ENCODE data around the gene CDKN1A. TPM values are rescaled to one million over a fixed set of nuclear protein-coding genes. Genes with fewer than 3 reads are reported as not detected.

The CDKN1A gene
- total and polyA plus RNA-seq, 5 donors from 2014 or later = 1.4 to 115 (median 1.6) TPM

- H3K9me3 Mint-ChIP-seq = no peaks in the 10 kb centered on the region
Observed at GRCh38 chr6:36688063-36688738, 9.7 kb downstream of the CDKN1A start.

GRCh38 chr6:36688739-36689075 lies 10.2 kb downstream of the CDKN1A start:
- Histone ChIP-seq H3K4me1 (ENCODE audit: control insufficient read depth, insufficient read depth, low read length, poor library complexity, severe bottlenecking) (peaks cover 19% of the 10 kb centered on the region), H3K27me3 (ENCODE audit: control insufficient read depth, insufficient read depth, low read length) (no peaks in the 10 kb centered on the region), H3K27ac (ENCODE audit: insufficient read depth, low read length, poor library complexity, severe bottlenecking) (no peak overlapping the region), H3K4me3 (ENCODE audit: low read depth, low read length) (no peak overlapping the region), H3K9me3 (ENCODE audit: control insufficient read depth in 2 of 2, low read length in 2 of 2) (no peaks in the 10 kb centered on the region), H3K36me3 (ENCODE audit: control insufficient read depth, insufficient read depth, low read length) (peaks cover 7% of the 10 kb centered on the region)
- DNase-seq = no peak
- Mint-ChIP-seq H3K36me3 (no peaks in the 10 kb centered on the region), H3K4me1 (peaks cover 8 to 25% (median 15%) of the 10 kb centered on the region in 4 donors), H3K4me3 (no peak overlapping the region), H3K27me3 (no peaks in the 10 kb centered on the region), H3K9me3 (no peaks in the 10 kb centered on the region), H3K27ac (no peak overlapping the region)
- no peak for ATAC-seq (ENCODE audit: low read depth in 2 of 2)

More at GRCh38 chr6:36688063-36688738, 9.7 kb downstream of the CDKN1A start:
- Histone ChIP-seq H3K4me1 (ENCODE audit: control insufficient read depth, insufficient read depth, low read length, poor library complexity, severe bottlenecking) (peaks cover 22% of the 10 kb centered on the region), H3K36me3 (ENCODE audit: control insufficient read depth, insufficient read depth, low read length) (peaks cover 7% of the 10 kb centered on the region), H3K27me3 (ENCODE audit: control insufficient read depth, insufficient read depth, low read length) (no peaks in the 10 kb centered on the region), H3K9me3 (ENCODE audit: control insufficient read depth in 2 of 2, low read length in 2 of 2) (no peaks in the 10 kb centered on the region), H3K4me3 (ENCODE audit: low read depth, low read length) (no peak overlapping the region), H3K27ac (ENCODE audit: insufficient read depth, low read length, poor library complexity, severe bottlenecking) (no peak overlapping the region)
- Mint-ChIP-seq H3K4me1 (peaks cover 4 to 25% (median 13%) of the 10 kb centered on the region in 4 donors), H3K36me3 (no peaks in the 10 kb centered on the region), H3K27ac (no peak overlapping the region), H3K4me3 (no peak overlapping the region), H3K27me3 (no peaks in the 10 kb centered on the region)
- DNase-seq = no peak
- no peak for ATAC-seq (ENCODE audit: low read depth in 2 of 2)

DNA sequence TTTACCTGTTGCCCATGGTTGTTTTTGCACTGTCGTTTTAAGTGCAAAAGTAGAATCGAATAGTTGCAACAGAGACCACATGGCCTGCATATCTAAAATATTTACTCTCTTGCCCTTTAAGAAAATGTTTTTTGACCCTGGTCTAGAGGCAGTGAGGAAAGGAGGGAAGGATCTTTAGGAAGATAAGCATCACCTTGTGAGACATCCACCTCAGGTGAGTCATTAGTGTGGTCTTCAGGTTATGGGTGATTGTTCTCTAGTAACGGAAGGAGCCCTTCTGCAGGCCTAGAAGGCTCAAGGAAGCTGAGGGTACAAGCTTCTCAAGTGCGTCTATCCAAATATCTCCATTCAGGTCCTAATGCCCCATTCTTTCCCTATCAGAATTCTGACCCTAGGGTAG lies 12.5 kb downstream of the CDKN1A start:
- Mint-ChIP-seq H3K27me3 (no peaks in the 10 kb centered on the region), H3K4me1 (peaks cover 9 to 24% (median 20%) of the 10 kb centered on the region in 4 donors), H3K27ac (peak overlapping the region in 1 of 3 donors; percentile 87), H3K9me3 (no peaks in the 10 kb centered on the region), H3K36me3 (no peaks in the 10 kb centered on the region), H3K4me3 (no peak overlapping the region)
- ATAC-seq (ENCODE audit: low read depth in 2 of 2) = no peak
- Histone ChIP-seq H3K36me3 (ENCODE audit: control insufficient read depth, insufficient read depth, low read length) (no peaks in the 10 kb centered on the region), H3K4me3 (ENCODE audit: low read depth, low read length) (no peak overlapping the region), H3K27ac (ENCODE audit: insufficient read depth, low read length, poor library complexity, severe bottlenecking) (no peak overlapping the region), H3K4me1 (ENCODE audit: control insufficient read depth, insufficient read depth, low read length, poor library complexity, severe bottlenecking) (peaks cover 19% of the 10 kb centered on the region), H3K27me3 (ENCODE audit: control insufficient read depth, insufficient read depth, low read length) (no peaks in the 10 kb centered on the region), H3K9me3 (ENCODE audit: control insufficient read depth in 2 of 2, low read length in 2 of 2) (no peaks in the 10 kb centered on the region)
- DNase-seq = no peak

- Histone ChIP-seq H3K4me3 (ENCODE audit: low read depth, low read length) (no peak overlapping the region), H3K9me3 (ENCODE audit: control insufficient read depth in 2 of 2, low read length in 2 of 2) (no peaks in the 10 kb centered on the region), H3K27me3 (ENCODE audit: control insufficient read depth, insufficient read depth, low read length) (no peaks in the 10 kb centered on the region), H3K27ac (ENCODE audit: insufficient read depth, low read length, poor library complexity, severe bottlenecking) (peak overlapping the region; percentile 44), H3K36me3 (ENCODE audit: control insufficient read depth, insufficient read depth, low read length) (no peaks in the 10 kb centered on the region), H3K4me1 (ENCODE audit: control insufficient read depth, insufficient read depth, low read length, poor library complexity, severe bottlenecking) (peaks cover 19% of the 10 kb centered on the region)
- H3K4me3 Mint-ChIP-seq = no peak overlapping the region
- H3K27ac Mint-ChIP-seq = peak overlapping the region in 2 of 3 donors; percentile 48 to 87
- DNase-seq = peak in 1 of 3 donors; percentile 27
- ATAC-seq (ENCODE audit: low read depth in 2 of 2) = no peak
- H3K36me3 Mint-ChIP-seq = no peaks in the 10 kb centered on the region
- H3K4me1 Mint-ChIP-seq = peaks cover 9 to 24% (median 20%) of the 10 kb centered on the region in 4 donors
- H3K27me3 Mint-ChIP-seq = no peaks in the 10 kb centered on the region
- no peaks in the 10 kb centered on the region for H3K9me3 Mint-ChIP-seq
Observed at GRCh38 chr6:36691612-36692011, 13.1 kb downstream of the CDKN1A start.

DNA sequence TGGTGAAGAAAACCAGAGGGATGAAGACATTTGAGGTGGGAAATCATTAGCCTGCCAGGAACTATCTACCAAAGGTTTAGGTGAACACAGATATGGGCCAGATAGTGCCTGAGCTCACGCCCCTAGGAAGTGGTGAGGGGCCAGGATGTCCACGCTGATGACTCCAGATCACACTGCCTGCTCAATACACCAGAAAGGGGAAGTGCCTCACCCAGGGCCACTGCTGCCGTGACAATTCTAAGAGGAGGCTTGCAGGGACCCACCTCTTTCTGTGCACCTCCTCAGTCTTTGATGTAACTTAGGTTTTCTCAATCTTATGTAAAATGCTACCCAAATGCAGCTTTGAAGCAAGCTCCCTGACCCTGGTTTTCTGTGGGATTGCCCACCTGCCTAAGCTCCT lies 13.7 kb downstream of the CDKN1A start:
- DNase-seq = peak in 2 of 3 donors; percentile 34 to 93
- H3K4me1 Mint-ChIP-seq = peaks cover 9 to 24% (median 20%) of the 10 kb centered on the region in 4 donors

GRCh38 chr6:36692861-36693702 lies 14.6 kb downstream of the CDKN1A start:
- Histone ChIP-seq H3K4me1 (ENCODE audit: control insufficient read depth, insufficient read depth, low read length, poor library complexity, severe bottlenecking) (peaks cover 19% of the 10 kb centered on the region), H3K9me3 (ENCODE audit: control insufficient read depth in 2 of 2, low read length in 2 of 2) (no peaks in the 10 kb centered on the region), H3K36me3 (ENCODE audit: control insufficient read depth, insufficient read depth, low read length) (no peaks in the 10 kb centered on the region), H3K27ac (ENCODE audit: insufficient read depth, low read length, poor library complexity, severe bottlenecking) (no peak overlapping the region), H3K4me3 (ENCODE audit: low read depth, low read length) (no peak overlapping the region), H3K27me3 (ENCODE audit: control insufficient read depth, insufficient read depth, low read length) (no peaks in the 10 kb centered on the region)
- ATAC-seq (ENCODE audit: low read depth in 2 of 2) (no peak), DNase-seq (no peak)
- Mint-ChIP-seq H3K27me3 (no peaks in the 10 kb centered on the region), H3K9me3 (no peaks in the 10 kb centered on the region), H3K36me3 (no peaks in the 10 kb centered on the region), H3K4me3 (peak overlapping the region in 2 of 4 donors; percentile 39 to 50), H3K27ac (peak overlapping the region in 2 of 3 donors; percentile 73 to 87), H3K4me1 (peaks cover 9 to 24% (median 20%) of the 10 kb centered on the region in 4 donors)

More for the DNA sequence above, 13.7 kb downstream of the CDKN1A start:
- no peaks in the 10 kb centered on the region for H3K27me3 Mint-ChIP-seq
- H3K4me3 ChIP-seq (ENCODE audit: low read depth, low read length) = no peak overlapping the region
- peaks cover 19% of the 10 kb centered on the region for H3K4me1 ChIP-seq (ENCODE audit: control insufficient read depth, insufficient read depth, low read length, poor library complexity, severe bottlenecking)
- H3K27ac Mint-ChIP-seq = peak overlapping the region; percentile 73 to 87 (median 81)
- no peaks in the 10 kb centered on the region for H3K9me3 Mint-ChIP-seq
- H3K27ac ChIP-seq (ENCODE audit: insufficient read depth, low read length, poor library complexity, severe bottlenecking) = peak overlapping the region; percentile 44
- H3K36me3 Mint-ChIP-seq = no peaks in the 10 kb centered on the region
- peak; percentile 86 to 92 for ATAC-seq (ENCODE audit: low read depth in 2 of 2)
- peak overlapping the region in 1 of 4 donors; percentile 50 for H3K4me3 Mint-ChIP-seq
- H3K36me3 ChIP-seq (ENCODE audit: control insufficient read depth, insufficient read depth, low read length) = no peaks in the 10 kb centered on the region
- no peaks in the 10 kb centered on the region for H3K27me3 ChIP-seq (ENCODE audit: control insufficient read depth, insufficient read depth, low read length)
- H3K9me3 ChIP-seq (ENCODE audit: control insufficient read depth in 2 of 2, low read length in 2 of 2) = no peaks in the 10 kb centered on the region

DNA sequence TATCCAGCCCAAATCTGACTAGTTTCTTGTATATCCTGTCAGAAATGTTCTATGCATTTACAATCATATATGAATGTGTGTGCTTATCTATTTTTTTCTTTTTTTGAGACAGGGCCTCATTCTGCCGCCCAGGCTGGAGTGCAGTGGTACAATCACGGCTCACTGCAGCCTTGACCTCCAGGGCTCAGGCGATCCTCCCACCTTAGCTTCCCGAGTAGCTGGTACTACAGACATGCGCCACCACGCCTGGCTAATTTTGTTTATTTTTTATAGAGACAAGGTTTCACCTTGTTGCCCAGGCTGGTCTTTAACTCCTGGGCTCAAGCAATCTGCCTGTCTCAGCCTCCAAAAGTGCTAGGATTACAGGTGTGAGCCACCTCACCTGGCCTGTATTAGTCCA lies 16.1 kb downstream of the CDKN1A start:
- Histone ChIP-seq H3K4me3 (ENCODE audit: low read depth, low read length) (no peak overlapping the region), H3K9me3 (ENCODE audit: control insufficient read depth in 2 of 2, low read length in 2 of 2) (no peaks in the 10 kb centered on the region), H3K4me1 (ENCODE audit: control insufficient read depth, insufficient read depth, low read length, poor library complexity, severe bottlenecking) (peaks cover 19% of the 10 kb centered on the region), H3K36me3 (ENCODE audit: control insufficient read depth, insufficient read depth, low read length) (no peaks in the 10 kb centered on the region), H3K27me3 (ENCODE audit: control insufficient read depth, insufficient read depth, low read length) (no peaks in the 10 kb centered on the region), H3K27ac (ENCODE audit: insufficient read depth, low read length, poor library complexity, severe bottlenecking) (no peak overlapping the region)
- DNase-seq (no peak), ATAC-seq (ENCODE audit: low read depth in 2 of 2) (no peak)
- Mint-ChIP-seq H3K9me3 (no peaks in the 10 kb centered on the region), H3K4me1 (peaks cover 9 to 24% (median 20%) of the 10 kb centered on the region in 4 donors), H3K27ac (no peak overlapping the region), H3K27me3 (peaks cover 4% of the 10 kb centered on the region), H3K36me3 (no peaks in the 10 kb centered on the region), H3K4me3 (no peak overlapping the region)

Data from CD4-positive, CD25-positive, alpha-beta regulatory T cell (primary cell).